ENCODE measurements around the gene ST6GAL2. TPM values are rescaled to one million over a fixed set of nuclear protein-coding genes. Genes with fewer than 3 reads are reported as not detected.

ST6GAL2 gene
- total RNA-seq, 2 donors from 2014 or later = 2.4 to 48.3 TPM

- H3K36me3 ChIP-seq = no peaks in the 10 kb centered on the region
- no peak for DNase-seq (ENCODE audit: low spot score)
- intact Hi-C loops (cut with DNase I) = no loop called here
Measured at GRCh38 chr2:106890606-106891005, 4.6 kb upstream of the ST6GAL2 start.

GRCh38 chr2:106886916-106887758 lies 1.2 kb upstream of the ST6GAL2 start:
- Histone ChIP-seq H3K4me3 (peak overlapping the region; percentile 32 to 44), H3K9me3 (no peaks in the 10 kb centered on the region), H3K27me3 (replicated peaks; ENCODE audit: insufficient read depth) (no peaks in the 10 kb centered on the region), H3K36me3 (no peaks in the 10 kb centered on the region), H3K27ac (peak overlapping the region in 1 of 2 donors; percentile 36), H3K4me1 (replicated peaks) (no peaks in the 10 kb centered on the region)
- DNase-seq (ENCODE audit: low spot score) = peak; percentile 46
- 1% methylated on average over 69 of the region's 71 CpGs for WGBS
- intact Hi-C loops (cut with DNase I) = no loop called here
- no peak for TF ChIP-seq CTCF (IDR thresholded peaks at IDR 0.05)
- no peak for TF ChIP-seq POLR2A (IDR thresholded peaks at IDR 0.05)
- TF ChIP-seq POLR2AphosphoS5 (IDR thresholded peaks at IDR 0.05) = no peak

More at GRCh38 chr2:106890606-106891005, 4.6 kb upstream of the ST6GAL2 start:
- Histone ChIP-seq H3K27ac (no peak overlapping the region), H3K27me3 (replicated peaks; ENCODE audit: insufficient read depth) (no peaks in the 10 kb centered on the region), H3K4me1 (replicated peaks) (no peaks in the 10 kb centered on the region), H3K4me3 (no peak overlapping the region), H3K9me3 (no peaks in the 10 kb centered on the region)
- TF ChIP-seq CTCF (IDR thresholded peaks at IDR 0.05) (no peak), POLR2A (IDR thresholded peaks at IDR 0.05) (no peak), POLR2AphosphoS5 (IDR thresholded peaks at IDR 0.05) (no peak)
- 39% methylated on average over 5 of the region's 5 CpGs for WGBS

GRCh38 chr2:106885329-106885728 lies 638 bp downstream of the ST6GAL2 start:
- WGBS = 2% methylated on average over 10 of the region's 10 CpGs
- H3K36me3 ChIP-seq = no peaks in the 10 kb centered on the region
- no peaks in the 10 kb centered on the region for H3K27me3 ChIP-seq (replicated peaks; ENCODE audit: insufficient read depth)
- no peak overlapping the region for H3K4me3 ChIP-seq
- no peaks in the 10 kb centered on the region for H3K9me3 ChIP-seq
- no peaks in the 10 kb centered on the region for H3K4me1 ChIP-seq (replicated peaks)
- DNase-seq (ENCODE audit: low spot score) = no peak
- H3K27ac ChIP-seq = no peak overlapping the region
- intact Hi-C loops (cut with DNase I) = no loop called here
- no peak for TF ChIP-seq CTCF (IDR thresholded peaks at IDR 0.05)
- TF ChIP-seq POLR2AphosphoS5 (IDR thresholded peaks at IDR 0.05) = no peak
- no peak for TF ChIP-seq POLR2A (IDR thresholded peaks at IDR 0.05)

GRCh38 chr2:106882673-106883072 lies 3.3 kb downstream of the ST6GAL2 start:
- 84% methylated on average over 3 of the region's 3 CpGs for WGBS
- TF ChIP-seq POLR2AphosphoS5 (IDR thresholded peaks at IDR 0.05) (no peak), CTCF (IDR thresholded peaks at IDR 0.05) (no peak), POLR2A (IDR thresholded peaks at IDR 0.05) (no peak)
- intact Hi-C loops (cut with DNase I) = no loop called here
- Histone ChIP-seq H3K36me3 (no peaks in the 10 kb centered on the region), H3K27ac (no peak overlapping the region), H3K4me1 (replicated peaks) (no peaks in the 10 kb centered on the region), H3K4me3 (no peak overlapping the region), H3K27me3 (replicated peaks; ENCODE audit: insufficient read depth) (no peaks in the 10 kb centered on the region), H3K9me3 (no peaks in the 10 kb centered on the region)
- DNase-seq (ENCODE audit: low spot score) = no peak

GRCh38 chr2:106878206-106878605 lies 7.8 kb downstream of the ST6GAL2 start:
- no peaks in the 10 kb centered on the region for H3K4me1 ChIP-seq (replicated peaks)
- no peaks in the 10 kb centered on the region for H3K9me3 ChIP-seq
- no peak for DNase-seq (ENCODE audit: low spot score)
- no peaks in the 10 kb centered on the region for H3K36me3 ChIP-seq
- no peak for TF ChIP-seq POLR2A (IDR thresholded peaks at IDR 0.05)
- WGBS = 96% methylated on average over 4 of the region's 4 CpGs
- no peak overlapping the region for H3K27ac ChIP-seq
- intact Hi-C loops (cut with DNase I) = no loop called here
- H3K27me3 ChIP-seq (replicated peaks; ENCODE audit: insufficient read depth) = no peaks in the 10 kb centered on the region
- no peak overlapping the region for H3K4me3 ChIP-seq
